NCI-H1417 treated with DMSO at 0.1 percent for 48 hours (cell line): ENCODE data around the gene PROS1.
"Not testable (repeated sequence)": the region's sequence is repeated elsewhere in the genome, so short reads cannot be mapped to it uniquely, and the experiment has no call there.

ENCODE experiments used
- DNase-seq: peaks from one replicate; lab custom pipeline; 2025; lab: John Stamatoyannopoulos, UW

Gene PROS1

DNA sequence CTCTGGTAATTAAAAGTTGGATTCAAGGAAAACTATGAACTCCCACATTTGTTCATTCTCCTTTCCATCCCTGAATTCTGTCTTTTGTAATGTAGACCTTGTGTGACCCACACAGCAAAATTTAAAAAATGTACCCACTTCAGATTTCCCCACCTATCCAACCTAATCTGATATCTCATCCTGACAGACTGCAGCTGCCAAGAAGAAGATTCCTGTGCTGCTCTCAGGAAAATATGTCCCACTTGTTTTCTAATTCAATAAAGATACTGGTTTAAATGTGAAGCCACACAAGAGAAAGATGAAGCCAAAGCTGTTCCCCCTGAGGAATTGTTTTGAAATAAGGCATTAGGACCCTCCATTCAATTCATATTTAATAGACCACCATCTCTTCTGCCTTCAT, 100.3 kb downstream of the PROS1 start:
- not testable (repeated sequence) for DNase-seq

- DNase-seq: no peak
Observed at GRCh38 chr3:93867425-93867824, 106.3 kb downstream of the PROS1 start.

DNA sequence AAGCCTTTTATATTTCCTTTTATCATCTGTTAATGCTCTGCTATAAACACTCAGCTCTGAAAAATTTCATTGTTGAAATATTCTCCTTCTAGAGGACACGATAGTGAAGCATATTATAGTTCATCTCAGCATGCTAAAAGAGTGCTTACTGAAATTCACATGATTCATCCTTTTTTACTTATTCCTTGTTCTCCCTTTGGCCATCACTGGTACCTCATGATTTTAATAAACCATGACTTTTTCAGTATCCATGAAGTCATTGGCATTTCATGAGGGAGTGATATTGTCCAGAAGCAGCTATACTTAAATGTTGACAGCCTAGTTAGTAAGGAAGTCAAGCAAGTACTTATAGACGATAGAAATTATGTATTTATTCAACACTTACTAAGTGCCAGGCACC, 112.7 kb downstream of the PROS1 start:
- no peak for DNase-seq

GRCh38 chr3:93855401-93855800, 118.3 kb downstream of the PROS1 start:
- no peak for DNase-seq

DNA sequence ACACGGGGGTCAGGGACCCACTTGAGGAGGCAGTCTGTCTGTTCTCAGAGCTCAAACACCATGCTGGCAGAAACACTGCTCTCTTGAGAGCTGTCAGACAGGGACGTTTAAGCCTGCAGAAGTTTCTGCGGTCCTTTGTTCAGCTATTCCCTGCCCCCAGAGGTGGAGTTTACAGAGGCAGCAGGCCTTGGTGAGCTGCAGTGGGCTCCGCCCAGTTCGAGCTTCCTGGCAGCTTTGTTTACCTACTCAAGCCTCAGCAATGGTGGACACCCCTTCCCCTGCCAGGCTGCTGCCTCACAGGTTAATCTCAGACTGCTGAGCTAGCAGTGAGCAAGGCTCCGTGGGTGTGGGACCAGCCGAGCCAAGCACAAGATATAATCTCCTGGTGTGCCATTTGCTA, 121.5 kb downstream of the PROS1 start:
- DNase-seq: not testable (repeated sequence)

- no peak for DNase-seq
Observed at GRCh38 chr3:93843981-93844380, 129.7 kb downstream of the PROS1 start.

DNA sequence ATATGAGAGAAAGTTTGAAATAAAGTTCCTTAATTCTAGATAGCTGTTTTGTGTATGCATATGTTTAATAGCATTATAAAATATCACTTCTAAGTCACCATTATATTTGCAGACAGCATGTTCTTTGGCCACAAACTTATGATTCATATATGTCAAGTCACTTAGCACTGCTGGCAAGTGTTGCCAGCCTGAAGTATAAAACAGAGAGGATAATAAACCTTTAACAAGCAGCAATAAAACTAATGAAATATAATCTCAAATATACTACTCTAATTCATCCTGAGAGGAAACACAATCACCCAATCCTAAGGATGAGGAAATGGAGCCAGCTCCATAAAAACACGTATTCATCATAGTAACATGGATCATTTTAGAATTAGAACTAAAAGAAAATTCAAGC, 134.5 kb downstream of the PROS1 start:
- DNase-seq: not testable (repeated sequence)
